Measurements from ENCODE around the gene ATRIP.

DNA sequence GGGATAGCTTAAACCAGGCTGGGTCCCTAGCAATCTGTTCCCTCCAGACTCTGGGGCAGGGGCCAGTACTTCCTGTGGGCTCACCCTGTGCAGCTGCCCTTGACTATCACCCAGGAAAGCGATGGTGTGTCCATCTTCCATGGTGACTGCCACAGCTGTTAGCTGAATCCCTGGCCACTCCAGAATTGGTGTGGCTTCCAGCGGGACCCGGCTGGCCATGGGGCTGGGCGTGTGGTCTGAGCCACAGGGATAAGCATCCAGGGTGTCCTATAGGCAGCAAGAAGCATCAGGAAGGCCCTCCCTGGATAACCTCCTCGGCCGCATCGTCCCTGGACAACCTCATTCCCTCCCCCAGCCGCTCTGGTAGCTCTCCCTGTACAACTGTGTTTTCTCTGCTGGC, 23.9 kb upstream of the ATRIP start:
- TF ChIP-seq MZF1 (tag by site-specific recombination; IDR thresholded peaks at IDR 0.05; ENCODE audit: borderline replicate concordance) (no peak), ZNF549 (tag by site-specific recombination; IDR thresholded peaks at IDR 0.05) (no peak), ZNF112 (tag by site-specific recombination; IDR thresholded peaks at IDR 0.05) (no peak), ZNF324 (tag by site-specific recombination; IDR thresholded peaks at IDR 0.05) (no peak), ZNF24 (tag by site-specific recombination; IDR thresholded peaks at IDR 0.05) (no peak), PRDM1 (tag by site-specific recombination; IDR thresholded peaks at IDR 0.05) (no peak), CTCF (tag by site-specific recombination; IDR thresholded peaks at IDR 0.05) (no peak)
